ENCODE measurements around the gene OR6J1.
"Not testable (repeated sequence)": the region's sequence is repeated elsewhere in the genome, so short reads cannot be mapped to it uniquely, and the experiment has no call there.

Gene OR6J1

GRCh38 chr14:22630066-22630465 is 14.1 kb downstream of the OR6J1 start:
- no peak overlapping the region for H3K27ac ChIP-seq
- no peak for TF ChIP-seq CTCF (conservative IDR thresholded peaks at IDR 0.05)

- TF ChIP-seq CTCF (conservative IDR thresholded peaks at IDR 0.05), result no peak
- no peak overlapping the region for H3K27ac ChIP-seq
Measured at GRCh38 chr14:22629361-22629760, 14.8 kb downstream of the OR6J1 start.

GRCh38 chr14:22627506-22628263 is 16.5 kb downstream of the OR6J1 start:
- TF ChIP-seq CTCF (conservative IDR thresholded peaks at IDR 0.05), result no peak
- 0 out of 2 replicates have a peak overlapping the region, but pooled peaks have one; percentile 16 for H3K27ac ChIP-seq

GRCh38 chr14:22626590-22626989 is 17.6 kb downstream of the OR6J1 start:
- TF ChIP-seq CTCF (conservative IDR thresholded peaks at IDR 0.05), result no peak
- no peak overlapping the region for H3K27ac ChIP-seq

- no peak overlapping the region for H3K27ac ChIP-seq
- TF ChIP-seq CTCF (conservative IDR thresholded peaks at IDR 0.05), result no peak
Measured at GRCh38 chr14:22623047-22623446, 21.1 kb downstream of the OR6J1 start.

GRCh38 chr14:22622255-22622654 is 21.9 kb downstream of the OR6J1 start:
- no peak for TF ChIP-seq CTCF (conservative IDR thresholded peaks at IDR 0.05)
- no peak overlapping the region for H3K27ac ChIP-seq

GRCh38 chr14:22615765-22616164 is 28.4 kb downstream of the OR6J1 start:
- not testable (repeated sequence) for H3K27ac ChIP-seq

- no peak for TF ChIP-seq CTCF (conservative IDR thresholded peaks at IDR 0.05)
- H3K27ac ChIP-seq, result no peak overlapping the region
Measured at GRCh38 chr14:22614240-22614799, 29.8 kb downstream of the OR6J1 start.

All from VCaP (cell line).